Spleen (tissue), 7 donors: ENCODE results near the gene SH3RF1.

ENCODE experiments used
- POLR2A ChIP-seq, 3 donors: fragments of 450-650 bp; IDR thresholded peaks; one replicate each; pipeline ENCODE4 v1.5.1; 2017; ENCODE audit warnings: antibody characterized with exemption in 3 of 3, mild to moderate bottlenecking in 1 of 3
- POLR2AphosphoS5 ChIP-seq, 3 donors: sonication (generic); formaldehyde crosslinking; IDR thresholded peaks; one replicate each; pipeline ENCODE4 v1.5.1; 2017; ENCODE audit warnings: antibody characterized with exemption in 3 of 3
- TF ChIP-seq, protein P1 (sequence below), 11 experiments: fragments of 200-600 bp in 7 of 11; fragments of 450-650 bp in 4 of 11; sonication (generic) in 4 of 11; IDR thresholded peaks in 8 of 11; conservative IDR thresholded peaks in 3 of 11; 1 replicate in 7 of 11; 2 replicates in 4 of 11; pipeline versions ENCODE4 v1.4.0 to v1.8.0; 2016 to 2021; ENCODE audit warnings: antibody characterized with exemption in 11 of 11, inconsistent platforms in 4 of 11, mild to moderate bottlenecking in 1 of 11
- donor health status: DM: no; HTN: no; CAD: no; lungs with moderate emphysema.
- donor health status: DM: no; HTN: no; CAD: no.
- donor health status: DM: no; HTN: no; CAD: no.

DNA sequence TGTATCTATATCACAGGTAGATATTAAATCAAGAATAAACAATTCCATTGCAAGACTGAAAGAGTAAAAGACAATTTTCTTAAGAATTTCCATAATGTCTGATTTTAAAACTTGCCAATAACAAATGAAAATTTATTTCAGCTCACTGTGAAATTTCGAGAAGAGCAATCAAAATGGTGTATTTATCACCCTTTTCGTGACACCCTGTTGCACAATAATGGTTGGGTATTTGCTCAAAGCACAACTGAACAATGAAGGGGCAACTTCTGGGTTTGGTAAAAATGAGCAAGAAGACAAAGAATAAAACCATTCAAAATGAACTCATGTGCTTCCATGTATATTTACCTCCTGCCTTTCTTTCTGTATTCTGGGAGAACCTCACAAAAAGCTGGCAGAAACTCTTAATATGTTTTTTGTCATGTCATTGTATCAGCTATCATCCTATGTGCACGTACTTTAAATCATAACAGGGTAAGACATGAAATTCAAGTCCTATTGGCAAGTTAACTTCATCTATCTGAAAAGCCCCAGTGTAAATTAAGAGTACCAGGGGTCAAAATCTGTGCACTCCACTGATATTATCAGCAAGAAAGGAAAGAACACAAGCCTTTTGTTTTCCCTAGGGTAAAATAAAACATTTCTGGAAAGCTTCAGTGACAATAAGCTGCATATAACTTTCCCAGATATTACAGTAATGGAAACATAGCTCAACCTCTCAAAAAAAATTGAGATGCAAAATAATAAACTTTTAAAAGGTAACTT is 133.8 kb downstream of the SH3RF1 start:
- TF ChIP-seq, protein P1, sequence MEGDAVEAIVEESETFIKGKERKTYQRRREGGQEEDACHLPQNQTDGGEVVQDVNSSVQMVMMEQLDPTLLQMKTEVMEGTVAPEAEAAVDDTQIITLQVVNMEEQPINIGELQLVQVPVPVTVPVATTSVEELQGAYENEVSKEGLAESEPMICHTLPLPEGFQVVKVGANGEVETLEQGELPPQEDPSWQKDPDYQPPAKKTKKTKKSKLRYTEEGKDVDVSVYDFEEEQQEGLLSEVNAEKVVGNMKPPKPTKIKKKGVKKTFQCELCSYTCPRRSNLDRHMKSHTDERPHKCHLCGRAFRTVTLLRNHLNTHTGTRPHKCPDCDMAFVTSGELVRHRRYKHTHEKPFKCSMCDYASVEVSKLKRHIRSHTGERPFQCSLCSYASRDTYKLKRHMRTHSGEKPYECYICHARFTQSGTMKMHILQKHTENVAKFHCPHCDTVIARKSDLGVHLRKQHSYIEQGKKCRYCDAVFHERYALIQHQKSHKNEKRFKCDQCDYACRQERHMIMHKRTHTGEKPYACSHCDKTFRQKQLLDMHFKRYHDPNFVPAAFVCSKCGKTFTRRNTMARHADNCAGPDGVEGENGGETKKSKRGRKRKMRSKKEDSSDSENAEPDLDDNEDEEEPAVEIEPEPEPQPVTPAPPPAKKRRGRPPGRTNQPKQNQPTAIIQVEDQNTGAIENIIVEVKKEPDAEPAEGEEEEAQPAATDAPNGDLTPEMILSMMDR (IDR thresholded peaks at IDR 0.05 in 8 of 11, conservative IDR thresholded peaks at IDR 0.05 in 3 of 11), result no peak
- no peak for TF ChIP-seq POLR2AphosphoS5 (IDR thresholded peaks at IDR 0.05)
- no peak for TF ChIP-seq POLR2A (IDR thresholded peaks at IDR 0.05)
